ENCODE results near the gene HDAC4. TPM values are rescaled to one million over a fixed set of nuclear protein-coding genes. Genes with fewer than 3 reads are reported as not detected.
A peak's percentile ranks its signal among the peaks of the same experiment; 100 is the strongest.

The HDAC4 gene
- total RNA-seq, 5 donors from 2014 or later (not counting 1 experiment from before 2014, with no cell fraction given), result 44.8 to 80.2 (median 60.9) TPM

DNA sequence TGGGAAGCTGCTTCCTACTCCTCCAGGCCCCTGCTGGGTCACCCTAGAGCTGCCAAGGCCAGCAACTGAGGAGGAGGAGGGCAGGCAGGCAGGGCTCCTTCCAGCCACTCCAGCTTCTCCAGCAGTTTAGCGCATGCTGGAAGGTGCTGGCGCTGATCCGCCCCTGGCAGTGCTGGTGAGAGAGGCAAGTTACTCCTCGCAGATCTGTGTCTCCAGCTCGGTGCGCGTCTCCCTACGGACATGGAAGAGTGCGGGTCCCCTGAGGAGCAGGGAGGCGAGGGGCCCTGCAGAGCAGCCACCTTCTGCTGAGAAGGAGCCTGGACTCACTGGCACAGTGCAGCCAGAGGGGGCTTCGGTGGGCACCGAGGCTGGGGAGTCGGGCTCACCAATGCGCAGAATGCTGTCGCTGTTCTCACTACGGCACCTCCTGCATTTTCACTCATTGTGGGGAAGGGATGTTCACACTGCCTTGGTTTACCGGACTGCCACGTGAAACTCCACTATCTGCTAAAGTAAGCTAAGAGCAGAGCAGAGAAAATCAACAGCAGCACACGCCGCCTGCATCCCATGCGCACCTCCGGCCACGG, 206.0 kb downstream of the HDAC4 start:
- ATAC-seq (replicated peaks in 1 of 4) (no peak), DNase-seq (peak in 2 of 35 experiments; percentile 5 to 17)
- Histone ChIP-seq H3K4me1 (ENCODE audit: control insufficient read depth in 1 of 2, extremely low read depth in 1 of 2, insufficient read depth in 2 of 2, low read length in 2 of 2) (peaks cover 0 to 3% of the 10 kb centered on the region in 2 experiments), H3K9me3 (no peaks in the 10 kb centered on the region), H3K4me3 (ENCODE audit: control insufficient read depth in 1 of 2, extremely low read depth in 1 of 2, low read length in 1 of 2) (no peak overlapping the region), H3K27ac (ENCODE audit: low read length) (no peak overlapping the region), H3K36me3 (ENCODE audit: control insufficient read depth in 2 of 2, extremely low read depth in 1 of 2, insufficient read depth in 1 of 2, low read length in 1 of 2) (peaks cover 30 to 39% of the 10 kb centered on the region in 2 donors), H3K27me3 (replicated peaks in 1 of 2; ENCODE audit: control insufficient read depth in 2 of 2, extremely low read depth in 1 of 2, insufficient read depth in 2 of 2, low read length in 1 of 2) (no peaks in the 10 kb centered on the region)
- H3K27me3 Mint-ChIP-seq, result no peaks in the 10 kb centered on the region
- H3K27ac Mint-ChIP-seq, result no peak overlapping the region
- peaks cover 32% of the 10 kb centered on the region for H3K36me3 Mint-ChIP-seq
- ChIA-PET CTCF (no interaction called here), POLR2A (no interaction called here)
- 94% methylated on average over 19 of the region's 23 CpGs for WGBS (ENCODE audit: insufficient coverage)
- no peak overlapping the region for H3K4me3 Mint-ChIP-seq
- H3K4me1 Mint-ChIP-seq, result peaks cover 5 to 16% (median 15%) of the 10 kb centered on the region in 3 donors
- H3K9me3 Mint-ChIP-seq, result no peaks in the 10 kb centered on the region

DNA sequence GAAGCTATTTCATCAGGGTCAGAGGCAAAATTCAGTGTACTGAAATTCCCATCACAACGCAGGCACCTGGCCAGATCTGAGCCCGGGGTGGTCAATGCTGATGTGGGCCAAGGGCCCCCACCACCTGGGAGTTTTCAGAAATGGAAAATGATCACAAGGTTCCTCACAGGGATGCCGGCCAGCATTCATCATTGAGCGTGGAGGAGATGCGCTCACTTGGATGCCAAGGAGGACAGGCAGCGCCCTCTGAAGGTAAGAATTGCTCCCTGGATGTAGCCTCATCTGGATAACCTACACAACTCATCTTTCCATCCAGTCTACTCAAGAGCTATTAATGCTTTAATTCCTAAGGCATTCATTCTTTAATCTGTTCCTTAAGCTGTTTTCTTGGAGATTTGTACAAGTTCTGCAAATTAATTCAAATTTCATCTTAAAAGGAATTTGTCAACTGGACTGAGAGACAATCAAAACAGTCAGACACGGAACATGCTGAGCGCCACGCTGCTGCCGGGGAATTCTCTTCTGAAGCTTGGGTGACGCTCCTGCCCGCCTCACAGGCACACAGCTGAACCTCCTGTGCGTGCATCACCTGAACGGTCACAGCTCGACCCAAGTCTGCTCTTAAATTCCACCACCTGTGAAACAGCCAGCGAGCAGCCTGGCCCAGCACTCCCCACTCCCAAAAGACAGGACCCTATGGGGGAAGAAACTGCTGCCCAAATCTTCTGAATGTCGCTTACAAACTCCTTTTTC, 206.7 kb downstream of the HDAC4 start:
- DNase-seq (no peak), ATAC-seq (replicated peaks in 1 of 4) (no peak)
- Mint-ChIP-seq H3K4me1 (peaks cover 5 to 16% (median 15%) of the 10 kb centered on the region in 3 donors), H3K27me3 (no peaks in the 10 kb centered on the region), H3K9me3 (no peaks in the 10 kb centered on the region), H3K36me3 (peaks cover 36% of the 10 kb centered on the region), H3K27ac (no peak overlapping the region), H3K4me3 (no peak overlapping the region)
- Histone ChIP-seq H3K27ac (ENCODE audit: low read length) (no peak overlapping the region), H3K4me3 (ENCODE audit: control insufficient read depth in 1 of 2, extremely low read depth in 1 of 2, low read length in 1 of 2) (no peak overlapping the region), H3K27me3 (replicated peaks in 1 of 2; ENCODE audit: control insufficient read depth in 2 of 2, extremely low read depth in 1 of 2, insufficient read depth in 2 of 2, low read length in 1 of 2) (no peaks in the 10 kb centered on the region), H3K4me1 (ENCODE audit: control insufficient read depth in 1 of 2, extremely low read depth in 1 of 2, insufficient read depth in 2 of 2, low read length in 2 of 2) (peaks cover 0 to 3% of the 10 kb centered on the region in 2 experiments), H3K9me3 (no peaks in the 10 kb centered on the region), H3K36me3 (ENCODE audit: control insufficient read depth in 2 of 2, extremely low read depth in 1 of 2, insufficient read depth in 1 of 2, low read length in 1 of 2) (peaks cover 36 to 41% of the 10 kb centered on the region in 2 donors)
- ChIA-PET POLR2A (no interaction called here), CTCF (no interaction called here)
- WGBS (ENCODE audit: insufficient coverage), result 94% methylated on average over 14 of the region's 17 CpGs

DNA sequence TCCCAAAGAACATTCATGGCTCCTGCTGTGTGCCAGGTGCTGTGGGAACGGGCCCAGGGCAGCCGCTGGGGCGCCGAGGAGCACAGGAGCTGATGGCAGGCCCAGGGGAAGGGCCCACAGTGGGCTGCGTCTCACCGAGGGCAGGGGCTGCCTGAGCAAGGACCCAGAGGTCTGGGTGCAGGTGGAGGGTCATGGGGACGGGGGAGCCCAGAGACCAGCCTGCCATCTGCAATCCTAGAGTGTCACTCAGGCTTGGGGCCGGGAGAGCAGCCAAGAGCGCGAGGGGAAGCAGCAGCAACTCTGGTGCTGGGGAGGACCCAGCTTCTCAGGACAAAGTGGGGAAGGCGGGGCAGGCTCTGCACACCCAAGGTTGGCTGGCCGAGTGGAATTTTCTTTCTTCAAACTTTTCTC, 207.4 kb downstream of the HDAC4 start:
- ChIA-PET POLR2A (no interaction called here), CTCF (no interaction called here)
- H3K27me3 ChIP-seq (replicated peaks in 1 of 2; ENCODE audit: control insufficient read depth in 2 of 2, extremely low read depth in 1 of 2, insufficient read depth in 2 of 2, low read length in 1 of 2), result no peaks in the 10 kb centered on the region
- WGBS (ENCODE audit: insufficient coverage), result 94% methylated on average over 8 of the region's 12 CpGs
- H3K9me3 ChIP-seq, result no peaks in the 10 kb centered on the region
- Mint-ChIP-seq H3K27me3 (no peaks in the 10 kb centered on the region), H3K27ac (no peak overlapping the region), H3K4me3 (no peak overlapping the region), H3K36me3 (peaks cover 39% of the 10 kb centered on the region), H3K4me1 (peaks cover 5 to 15% (median 15%) of the 10 kb centered on the region in 3 donors), H3K9me3 (no peaks in the 10 kb centered on the region)
- peaks cover 40 to 44% of the 10 kb centered on the region in 2 donors for H3K36me3 ChIP-seq (ENCODE audit: control insufficient read depth in 2 of 2, extremely low read depth in 1 of 2, insufficient read depth in 1 of 2, low read length in 1 of 2)
- ATAC-seq (replicated peaks in 1 of 4), result no peak
- no peak for DNase-seq
- peaks cover 0 to 3% of the 10 kb centered on the region in 2 experiments for H3K4me1 ChIP-seq (ENCODE audit: control insufficient read depth in 1 of 2, extremely low read depth in 1 of 2, insufficient read depth in 2 of 2, low read length in 2 of 2)
- H3K27ac ChIP-seq (ENCODE audit: low read length), result no peak overlapping the region
- no peak overlapping the region for H3K4me3 ChIP-seq (ENCODE audit: control insufficient read depth in 1 of 2, extremely low read depth in 1 of 2, low read length in 1 of 2)

DNA sequence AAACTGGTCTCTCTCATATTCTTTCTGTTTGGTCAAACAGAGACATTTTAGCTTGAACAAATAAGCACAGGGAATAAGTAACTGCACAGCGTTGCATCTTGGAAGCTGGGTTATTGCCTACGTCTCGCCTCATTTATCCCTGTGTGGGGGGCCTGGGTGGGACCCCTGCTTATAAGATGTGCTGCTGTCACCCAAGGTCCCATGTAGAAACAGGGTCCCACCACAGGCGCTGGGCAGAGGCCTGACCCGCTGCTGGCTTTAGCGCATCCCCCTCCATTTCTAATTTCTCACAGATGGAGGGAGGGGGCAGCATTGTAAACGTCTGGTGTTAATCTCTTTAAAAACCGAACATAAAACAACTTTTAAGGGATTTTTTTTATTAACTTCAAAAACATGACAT, 207.8 kb downstream of the HDAC4 start:
- 95% methylated on average over 5 of the region's 8 CpGs for WGBS (ENCODE audit: insufficient coverage)
- CTCF ChIA-PET, result no interaction called here

DNA sequence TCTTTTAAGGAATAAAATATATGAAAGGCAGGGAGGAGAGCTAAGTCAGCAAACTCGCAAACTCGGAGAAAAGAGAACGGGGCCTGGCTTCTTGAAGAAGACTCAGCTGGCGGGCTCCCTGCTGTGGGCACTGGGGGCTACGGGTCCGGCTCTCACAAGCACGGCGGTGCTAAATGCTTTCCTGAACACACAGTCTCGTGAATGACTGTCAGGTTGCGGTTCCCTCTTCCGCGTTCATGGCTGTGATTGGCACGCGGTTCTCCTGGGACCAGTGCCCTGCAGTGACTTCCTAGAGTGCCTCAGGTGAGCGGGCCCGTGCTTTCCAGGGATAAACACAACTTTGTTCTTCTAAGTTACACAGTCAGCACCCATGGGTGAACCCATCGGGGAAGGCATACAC, 208.4 kb downstream of the HDAC4 start:
- H3K36me3 Mint-ChIP-seq, result peaks cover 42% of the 10 kb centered on the region
- peaks cover 43 to 48% of the 10 kb centered on the region in 2 donors for H3K36me3 ChIP-seq (ENCODE audit: control insufficient read depth in 2 of 2, extremely low read depth in 1 of 2, insufficient read depth in 1 of 2, low read length in 1 of 2)
- peak in 1 of 35 experiments; percentile 9 for DNase-seq
- H3K4me3 ChIP-seq (ENCODE audit: control insufficient read depth in 1 of 2, extremely low read depth in 1 of 2, low read length in 1 of 2), result no peak overlapping the region
- no peak for ATAC-seq (replicated peaks in 1 of 4)
- H3K9me3 Mint-ChIP-seq, result no peaks in the 10 kb centered on the region
- H3K4me1 ChIP-seq (ENCODE audit: control insufficient read depth in 1 of 2, extremely low read depth in 1 of 2, insufficient read depth in 2 of 2, low read length in 2 of 2), result no peaks in the 10 kb centered on the region
- no peaks in the 10 kb centered on the region for H3K9me3 ChIP-seq
- CTCF ChIA-PET, result no interaction called here
- no peak overlapping the region for H3K4me3 Mint-ChIP-seq
- peaks cover 5 to 15% (median 14%) of the 10 kb centered on the region in 3 donors for H3K4me1 Mint-ChIP-seq
- no peak overlapping the region for H3K27ac ChIP-seq (ENCODE audit: low read length)
- 85% methylated on average over 11 of the region's 17 CpGs for WGBS (ENCODE audit: insufficient coverage)
- no peaks in the 10 kb centered on the region for H3K27me3 ChIP-seq (replicated peaks in 1 of 2; ENCODE audit: control insufficient read depth in 2 of 2, extremely low read depth in 1 of 2, insufficient read depth in 2 of 2, low read length in 1 of 2)
- H3K27me3 Mint-ChIP-seq, result no peaks in the 10 kb centered on the region
- POLR2A ChIA-PET, result no interaction called here
- H3K27ac Mint-ChIP-seq, result no peak overlapping the region

More for the DNA sequence above, 207.8 kb downstream of the HDAC4 start:
- no peaks in the 10 kb centered on the region for H3K4me1 ChIP-seq (ENCODE audit: control insufficient read depth in 1 of 2, extremely low read depth in 1 of 2, insufficient read depth in 2 of 2, low read length in 2 of 2)
- H3K9me3 ChIP-seq, result no peaks in the 10 kb centered on the region
- peaks cover 41% of the 10 kb centered on the region for H3K36me3 Mint-ChIP-seq
- no peak overlapping the region for H3K4me3 Mint-ChIP-seq
- H3K9me3 Mint-ChIP-seq, result no peaks in the 10 kb centered on the region
- H3K4me1 Mint-ChIP-seq, result peaks cover 5 to 15% (median 15%) of the 10 kb centered on the region in 3 donors
- H3K27ac ChIP-seq (ENCODE audit: low read length), result no peak overlapping the region
- H3K27me3 ChIP-seq (replicated peaks in 1 of 2; ENCODE audit: control insufficient read depth in 2 of 2, extremely low read depth in 1 of 2, insufficient read depth in 2 of 2, low read length in 1 of 2), result no peaks in the 10 kb centered on the region
- H3K36me3 ChIP-seq (ENCODE audit: control insufficient read depth in 2 of 2, extremely low read depth in 1 of 2, insufficient read depth in 1 of 2, low read length in 1 of 2), result peaks cover 40 to 44% of the 10 kb centered on the region in 2 donors
- no peaks in the 10 kb centered on the region for H3K27me3 Mint-ChIP-seq
- DNase-seq (no peak), ATAC-seq (replicated peaks in 1 of 4) (no peak)
- POLR2A ChIA-PET, result no interaction called here
- no peak overlapping the region for H3K27ac Mint-ChIP-seq
- H3K4me3 ChIP-seq (ENCODE audit: control insufficient read depth in 1 of 2, extremely low read depth in 1 of 2, low read length in 1 of 2), result no peak overlapping the region

DNA sequence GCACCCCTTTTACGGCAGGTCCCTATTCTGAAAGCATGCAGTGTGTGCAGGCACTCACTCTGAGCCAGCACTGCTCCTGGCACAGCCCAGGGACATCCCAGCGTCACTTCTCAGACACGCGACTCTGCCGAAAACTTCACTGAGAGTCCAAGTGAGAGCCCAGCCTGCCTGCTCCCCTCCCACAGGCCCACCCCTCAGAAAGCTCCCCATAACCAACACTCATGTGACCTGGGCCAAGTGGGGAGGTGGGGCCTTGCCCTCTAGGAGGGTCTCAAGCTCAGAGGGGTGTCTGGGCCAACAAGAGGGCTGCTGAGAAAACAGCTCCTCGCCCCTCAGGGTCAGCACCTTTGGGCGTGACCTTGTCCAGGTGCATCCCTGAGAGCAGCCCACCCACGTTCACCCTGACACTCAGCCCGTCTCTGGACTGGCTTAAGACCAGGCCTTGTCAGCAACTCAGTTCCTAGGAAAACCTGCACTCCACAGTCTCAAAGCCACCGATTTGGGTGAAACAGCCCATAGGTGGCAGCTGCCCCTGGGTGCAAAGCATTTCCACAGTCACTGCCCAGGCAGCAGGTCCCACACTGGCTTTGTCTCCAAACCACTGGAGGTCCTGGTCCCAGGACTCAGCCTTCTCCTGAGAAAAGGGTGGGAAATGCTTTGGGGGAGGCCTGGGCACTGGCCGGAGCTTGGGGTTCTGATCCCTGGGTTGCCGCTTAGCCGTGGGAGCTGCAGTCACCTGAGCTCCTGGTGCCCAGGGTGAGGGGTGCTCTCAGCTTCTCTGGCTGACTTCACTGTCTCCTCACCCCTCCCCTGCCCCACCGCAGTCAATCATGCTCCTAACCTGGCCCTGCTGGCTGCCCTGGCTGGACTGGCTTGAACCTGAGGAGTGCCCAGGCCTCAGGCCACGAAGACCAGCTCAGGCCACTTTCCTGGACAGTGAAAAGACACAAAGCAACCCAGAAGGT, 209.6 kb downstream of the HDAC4 start:
- Mint-ChIP-seq H3K4me3 (no peak overlapping the region), H3K9me3 (no peaks in the 10 kb centered on the region), H3K4me1 (peaks cover 5 to 10% (median 10%) of the 10 kb centered on the region in 3 donors), H3K36me3 (peaks cover 46% of the 10 kb centered on the region), H3K27me3 (no peaks in the 10 kb centered on the region), H3K27ac (no peak overlapping the region)
- Histone ChIP-seq H3K4me1 (ENCODE audit: control insufficient read depth in 1 of 2, extremely low read depth in 1 of 2, insufficient read depth in 2 of 2, low read length in 2 of 2) (no peaks in the 10 kb centered on the region), H3K27me3 (replicated peaks in 1 of 2; ENCODE audit: control insufficient read depth in 2 of 2, extremely low read depth in 1 of 2, insufficient read depth in 2 of 2, low read length in 1 of 2) (no peaks in the 10 kb centered on the region), H3K27ac (ENCODE audit: low read length) (no peak overlapping the region), H3K36me3 (ENCODE audit: control insufficient read depth in 2 of 2, extremely low read depth in 1 of 2, insufficient read depth in 1 of 2, low read length in 1 of 2) (peaks cover 43 to 44% of the 10 kb centered on the region in 2 donors), H3K4me3 (ENCODE audit: control insufficient read depth in 1 of 2, extremely low read depth in 1 of 2, low read length in 1 of 2) (no peak overlapping the region), H3K9me3 (no peaks in the 10 kb centered on the region)
- peak in 1 of 35 experiments; percentile 11 for DNase-seq
- CTCF ChIA-PET, result no interaction called here
- POLR2A ChIA-PET, result no interaction called here
- no peak for ATAC-seq (replicated peaks in 1 of 4)
- 90% methylated on average over 12 of the region's 15 CpGs for WGBS (ENCODE audit: insufficient coverage)

Data from T-cell (primary cell).